ENCODE results near the gene UIMC1. TPM values are rescaled to one million over a fixed set of nuclear protein-coding genes. Genes with fewer than 3 reads are reported as not detected.
A peak's percentile ranks its signal among the peaks of the same experiment; 100 is the strongest.

UIMC1 gene
- total and polyA plus RNA-seq, 8 donors, result 11.6 to 81.7 (median 33.2) TPM

DNA sequence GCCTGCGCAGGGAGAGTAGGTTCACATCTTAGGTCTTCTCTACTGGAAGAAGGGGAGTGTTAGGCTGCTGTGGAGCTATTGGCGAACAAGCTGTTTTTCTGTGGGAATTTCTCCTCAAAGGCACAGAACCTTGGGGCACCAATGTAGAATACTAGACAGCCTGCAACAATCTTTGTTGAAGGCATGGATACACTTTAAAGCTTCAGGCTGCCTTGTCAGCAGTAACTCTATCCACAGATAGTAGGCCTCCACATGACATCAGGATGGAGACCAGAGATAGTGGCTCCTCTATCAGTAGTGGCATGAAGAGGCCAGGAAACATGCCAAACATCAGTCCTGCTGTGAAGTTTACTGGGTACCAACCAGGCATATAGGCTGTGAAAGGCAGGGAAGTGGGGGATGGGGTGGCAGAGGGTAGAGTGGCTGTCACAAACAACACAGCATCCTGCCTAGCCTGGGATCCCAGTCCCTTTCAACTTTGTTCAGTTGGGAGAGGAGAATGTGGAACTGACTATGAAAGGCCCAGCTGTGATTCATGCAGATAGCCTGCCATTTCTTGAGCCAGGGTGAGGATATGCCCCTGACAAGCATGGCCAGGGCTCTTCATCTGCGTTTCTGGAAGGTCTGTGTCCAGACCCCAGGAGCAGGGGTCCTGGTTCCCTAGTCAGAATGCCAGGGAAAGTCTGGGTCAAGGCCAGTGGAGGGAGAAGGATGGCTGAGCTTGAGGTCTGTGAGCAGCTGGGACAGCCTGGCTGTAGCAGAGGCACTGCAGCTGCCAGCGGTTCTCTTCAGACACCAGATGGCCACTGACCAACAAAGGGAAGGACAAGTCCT lies 106.4 kb downstream of the UIMC1 start:
- H3K36me3 ChIP-seq, result peaks cover 14 to 32% (median 30%) of the 10 kb centered on the region in 4 donors
- H3K27ac ChIP-seq, result peak overlapping the region in 2 of 5 donors; percentile 54 to 58
- no peaks in the 10 kb centered on the region for H3K27me3 ChIP-seq
- TF ChIP-seq POLR2A (IDR thresholded peaks at IDR 0.05) (no peak), POLR2AphosphoS5 (IDR thresholded peaks at IDR 0.05) (no peak), EP300 (IDR thresholded peaks at IDR 0.05) (no peak), CTCF (IDR thresholded peaks at IDR 0.05) (no peak)
- no peak for DNase-seq
- peaks cover 0 to 18% (median 3%) of the 10 kb centered on the region in 4 donors for H3K4me1 ChIP-seq
- H3K9me3 ChIP-seq, result no peaks in the 10 kb centered on the region
- H3K4me3 ChIP-seq, result no peak overlapping the region
- intact Hi-C loops (cut with DNase I; ENCODE audit: low total_unique reads), result no loop called here
- WGBS, 5 donors, result 81 to 93% (median 87%) methylated on average over 3 to 4 of the region's 4 CpGs

DNA sequence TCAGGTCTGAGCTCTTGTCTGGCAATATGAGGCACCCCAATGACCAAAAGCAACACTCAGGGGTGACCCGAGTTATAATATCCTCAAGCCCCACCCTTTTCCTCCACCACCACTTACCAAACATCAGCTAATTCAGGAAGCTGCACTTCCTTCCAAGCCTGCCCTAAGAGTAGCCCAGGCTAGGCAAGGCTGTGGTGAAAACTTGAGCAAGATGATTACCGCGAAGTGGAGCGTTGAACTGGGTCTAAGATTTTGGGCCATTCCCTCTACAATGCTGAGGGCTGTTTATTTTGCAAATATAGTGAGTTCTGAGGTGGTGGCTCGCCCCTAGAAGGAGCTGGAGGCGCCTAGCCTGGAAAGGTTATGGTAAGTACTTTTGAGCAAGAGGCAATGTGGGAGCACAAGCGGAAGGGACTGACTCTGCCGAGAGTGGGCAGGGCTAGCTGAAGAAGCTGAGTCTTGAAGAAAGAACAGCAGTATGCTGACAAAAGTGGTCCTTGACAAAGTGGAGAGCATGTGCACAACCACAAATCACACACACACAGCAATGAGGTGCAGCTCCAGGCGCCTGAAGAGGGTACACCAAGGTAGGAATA lies 107.2 kb downstream of the UIMC1 start, which contains the start of gene HK3:
Gene HK3 (minus strand): TSS at position 51 of the 596 bp plus-strand sequence. CDS start 3,187 bp downstream, outside the sequence.
- Histone ChIP-seq H3K9me3 (no peaks in the 10 kb centered on the region), H3K36me3 (peaks cover 8 to 25% (median 22%) of the 10 kb centered on the region in 4 donors), H3K27ac (peak within 1 kb of the TSS in 2 of 5 donors; percentile 54 to 58), H3K27me3 (no peaks in the 10 kb centered on the region), H3K4me3 (peak within 1 kb of the TSS in 3 of 4 donors; percentile 0 to 36 (median 24)), H3K4me1 (peaks cover 0 to 18% (median 3%) of the 10 kb centered on the region in 4 donors)
- DNase-seq, result no peak
- intact Hi-C loops (cut with DNase I; ENCODE audit: low total_unique reads), result no loop called here
- no peak for TF ChIP-seq EP300 (IDR thresholded peaks at IDR 0.05)
- no peak for TF ChIP-seq POLR2AphosphoS5 (IDR thresholded peaks at IDR 0.05)
- TF ChIP-seq CTCF (IDR thresholded peaks at IDR 0.05), result no peak
- no peak for TF ChIP-seq POLR2A (IDR thresholded peaks at IDR 0.05)
- WGBS, 5 donors, result 62 to 72% (median 66%) methylated on average over 9 of the region's 9 CpGs

- Histone ChIP-seq H3K27ac (no peak overlapping the region), H3K36me3 (peaks cover 0 to 3% (median 1%) of the 10 kb centered on the region in 4 donors), H3K4me1 (peaks cover 0 to 15% (median 3%) of the 10 kb centered on the region in 4 donors), H3K9me3 (no peaks in the 10 kb centered on the region), H3K4me3 (peak overlapping the region in 1 of 4 donors; percentile 36), H3K27me3 (no peaks in the 10 kb centered on the region)
- intact Hi-C loops (cut with DNase I; ENCODE audit: low total_unique reads), result no loop called here
- no peak for DNase-seq
- no peak for TF ChIP-seq POLR2A (IDR thresholded peaks at IDR 0.05)
- WGBS, 5 donors, result 51 to 71% (median 58%) methylated on average over 3 of the region's 3 CpGs
Measured at GRCh38 chr5:176897263-176897662, 109.3 kb downstream of the UIMC1 start.

- H3K9me3 ChIP-seq, result no peaks in the 10 kb centered on the region
- 72 to 100% (median 84%) methylated on average over 3 to 4 of the region's 4 CpGs for WGBS, 5 donors
- no peak overlapping the region for H3K4me3 ChIP-seq
- no peak for TF ChIP-seq EP300 (IDR thresholded peaks at IDR 0.05)
- no peak for TF ChIP-seq POLR2AphosphoS5 (IDR thresholded peaks at IDR 0.05)
- TF ChIP-seq CTCF (IDR thresholded peaks at IDR 0.05), result no peak
- no peak for TF ChIP-seq POLR2A (IDR thresholded peaks at IDR 0.05)
- H3K27ac ChIP-seq, result peak overlapping the region in 1 of 5 donors; percentile 33
- no peak for DNase-seq
- H3K27me3 ChIP-seq, result peaks cover 0 to 4% (median 0%) of the 10 kb centered on the region in 3 donors
- H3K4me1 ChIP-seq, result peaks cover 0 to 11% (median 3%) of the 10 kb centered on the region in 4 donors
- H3K36me3 ChIP-seq, result no peaks in the 10 kb centered on the region
- intact Hi-C loops (cut with DNase I; ENCODE audit: low total_unique reads), result no loop called here
Measured at GRCh38 chr5:176895831-176896230, 110.7 kb downstream of the UIMC1 start.

All from stomach (tissue), 9 donors.